NCI-H1048 (cell line): ENCODE data around the gene TANGO2.
A peak's percentile ranks its signal among the peaks of the same experiment; 100 is the strongest.
"Not testable (repeated sequence)": the region's sequence is repeated elsewhere in the genome, so short reads cannot be mapped to it uniquely, and the experiment has no call there.

Experiments used
- DNase-seq: peaks from one replicate; lab custom pipeline; 2025; lab: John Stamatoyannopoulos, UW

TANGO2 gene

DNA sequence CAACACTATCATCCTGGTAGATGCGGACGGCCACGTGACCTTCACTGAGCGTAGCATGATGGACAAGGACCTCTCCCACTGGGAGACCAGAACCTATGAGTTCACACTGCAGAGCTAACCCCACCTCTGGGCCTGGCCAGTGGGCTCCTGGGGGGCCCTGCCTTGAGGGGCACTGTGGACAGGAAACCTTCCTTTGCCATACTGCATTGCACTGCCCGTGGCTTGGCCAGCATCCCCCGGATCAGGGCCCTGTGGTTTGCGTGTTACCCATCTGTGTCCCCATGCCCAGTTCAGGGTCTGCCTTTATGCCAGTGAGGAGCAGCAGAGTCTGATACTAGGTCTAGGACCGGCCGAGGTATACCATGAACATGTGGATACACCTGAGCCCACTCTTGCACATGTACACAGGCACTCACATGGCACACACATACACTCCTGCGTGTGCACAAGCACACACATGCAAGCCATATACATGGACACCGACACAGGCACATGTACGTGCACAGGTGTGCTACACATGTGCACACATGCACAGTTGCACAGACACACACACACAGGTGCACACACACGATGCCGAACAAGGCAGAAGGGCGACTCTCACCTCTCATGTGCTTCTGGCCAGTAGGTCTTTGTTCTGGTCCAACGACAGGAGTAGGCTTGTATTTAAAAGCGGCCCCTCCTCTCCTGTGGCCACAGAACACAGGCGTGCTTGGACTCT is 43.8 kb downstream of the TANGO2 start:
- no peak for DNase-seq

DNA sequence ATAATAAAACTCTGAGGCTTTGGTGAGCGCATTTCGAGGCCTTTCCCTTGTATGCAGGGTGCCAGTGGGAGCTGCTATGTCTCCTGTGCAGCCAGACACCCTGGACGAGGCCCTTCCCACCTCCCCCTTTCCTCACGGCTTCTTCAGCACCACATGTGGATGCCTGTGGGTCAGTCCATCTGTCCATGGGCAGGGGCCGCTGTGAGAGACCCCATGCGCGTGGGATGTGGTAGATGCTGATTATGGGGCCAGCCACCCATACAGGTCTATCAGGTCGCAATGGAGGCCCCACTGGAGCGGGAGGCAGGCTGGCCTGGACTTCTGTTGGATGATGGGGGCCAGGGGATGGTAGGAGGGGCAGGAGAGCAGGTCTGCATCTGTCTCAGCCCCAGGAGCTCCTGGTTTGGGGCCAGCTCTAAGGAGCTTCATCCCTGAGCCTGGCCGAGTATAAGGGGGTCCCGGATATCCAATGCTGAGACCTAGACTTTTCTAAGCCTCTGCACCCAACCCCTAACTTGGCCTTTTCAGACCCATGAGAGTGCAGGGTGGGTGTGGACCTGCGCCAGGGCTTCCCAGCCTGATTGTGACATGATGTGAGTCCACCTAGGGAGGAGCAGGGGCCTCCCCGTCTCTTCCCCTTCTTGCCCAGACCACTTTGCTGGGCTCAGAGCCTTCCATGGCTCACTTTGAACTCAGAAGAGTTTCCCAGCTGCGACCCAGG is 45.1 kb downstream of the TANGO2 start:
- DNase-seq: no peak

DNA sequence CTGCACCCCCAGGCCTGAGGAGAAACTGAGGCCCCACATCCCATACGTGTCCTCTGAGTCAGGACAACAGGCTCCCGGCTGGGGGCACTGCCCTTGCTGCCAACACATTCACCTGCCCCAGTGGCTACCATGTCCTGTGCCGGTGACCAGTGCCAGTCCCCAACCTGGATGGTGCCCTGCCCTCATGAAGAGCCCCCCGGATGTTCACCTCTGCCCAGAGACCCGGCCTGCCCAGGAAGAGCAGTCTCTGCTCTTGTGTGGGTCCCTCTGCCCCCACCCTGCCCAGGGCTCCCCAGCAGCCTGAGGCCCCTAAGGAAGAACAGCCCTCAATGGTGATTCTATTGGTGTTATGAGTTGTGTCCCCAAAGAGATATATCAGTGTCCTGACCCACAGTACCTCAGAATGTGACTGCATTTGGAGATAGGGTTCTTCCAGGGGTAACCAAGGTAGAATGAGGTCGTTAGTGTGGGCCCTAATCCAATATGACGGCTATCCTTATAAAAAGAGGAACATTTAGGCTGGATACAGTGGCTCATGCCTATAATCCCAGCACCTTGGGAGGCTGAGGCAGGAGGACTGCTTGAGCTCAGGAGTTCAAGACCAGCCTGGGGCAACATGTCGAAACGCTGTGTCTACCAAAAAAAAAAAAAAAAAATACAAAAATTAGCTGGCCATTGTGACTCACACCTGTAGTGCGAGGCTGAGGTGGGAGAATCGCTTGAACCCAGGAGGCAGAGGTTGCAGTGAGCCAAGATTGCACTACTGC is 45.9 kb downstream of the TANGO2 start:
- no peak for DNase-seq

DNA sequence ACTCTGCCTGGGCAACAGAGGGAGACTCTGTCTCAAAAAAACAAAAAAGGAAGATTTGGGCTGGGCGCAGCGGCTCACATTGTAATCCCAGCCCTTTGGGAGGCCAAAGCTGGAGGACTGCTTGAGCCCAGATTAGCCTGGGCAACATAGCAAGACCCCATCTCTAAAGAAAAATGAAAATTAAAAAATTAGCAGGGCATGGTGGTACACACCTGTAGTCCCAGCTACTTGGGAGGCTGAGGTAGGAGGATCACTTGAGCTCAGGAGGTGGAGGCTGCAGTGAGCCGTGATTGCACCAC is 46.4 kb downstream of the TANGO2 start:
- not testable (repeated sequence) for DNase-seq

DNA sequence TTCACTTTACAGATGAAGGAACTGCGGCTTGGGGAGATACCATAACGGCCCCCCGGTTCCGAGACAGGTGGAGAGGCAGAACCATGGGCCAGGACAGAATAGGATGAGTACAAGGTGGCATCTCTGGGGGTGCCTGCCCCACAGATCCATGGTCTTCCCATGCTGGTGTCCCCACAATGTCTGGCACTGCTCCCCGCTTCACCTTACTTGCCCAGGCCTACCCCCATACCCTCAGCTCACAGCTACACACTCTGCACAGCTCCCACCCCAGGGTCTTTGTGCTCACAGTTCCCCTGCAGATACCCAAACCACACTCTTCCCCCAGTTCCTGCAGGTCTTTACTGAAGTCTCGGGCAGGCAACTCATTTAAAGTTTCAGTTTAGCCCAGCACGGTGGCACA is 47.7 kb downstream of the TANGO2 start:
- no peak for DNase-seq

DNA sequence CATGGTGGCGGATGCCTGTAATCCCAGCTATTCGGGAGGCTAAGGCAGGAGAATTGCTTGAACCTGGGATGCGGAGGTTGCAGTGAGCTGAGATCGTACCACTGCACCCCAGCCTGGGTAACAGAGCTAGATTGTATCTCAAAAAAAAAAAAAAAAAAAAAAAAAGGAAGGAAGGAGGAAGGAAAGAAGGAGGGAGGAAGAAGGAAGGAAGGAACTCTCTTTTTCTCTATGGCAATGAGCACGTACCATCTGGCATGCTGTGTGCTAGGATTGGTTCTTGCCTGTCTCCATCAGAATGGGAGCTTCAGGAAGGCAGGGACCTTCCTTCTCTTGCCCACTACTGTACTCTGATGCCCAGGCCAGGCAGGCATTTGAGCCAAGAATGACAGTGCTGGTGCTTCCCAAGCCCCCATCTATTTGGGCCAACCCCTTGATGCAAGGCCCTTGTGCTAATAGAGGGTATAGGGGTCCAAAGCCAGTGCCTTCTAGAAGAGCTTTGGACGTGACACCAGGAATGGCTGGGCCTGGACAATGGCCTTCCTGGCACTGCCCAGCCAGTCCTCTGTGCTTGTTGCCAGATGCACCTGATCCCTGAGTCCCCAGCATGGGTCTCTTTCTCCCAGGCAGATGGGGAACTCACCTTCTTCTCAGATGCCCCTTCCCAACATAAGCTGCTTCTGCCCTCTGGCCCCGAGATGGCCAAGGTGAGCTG is 48.6 kb downstream of the TANGO2 start:
- no peak for DNase-seq

DNA sequence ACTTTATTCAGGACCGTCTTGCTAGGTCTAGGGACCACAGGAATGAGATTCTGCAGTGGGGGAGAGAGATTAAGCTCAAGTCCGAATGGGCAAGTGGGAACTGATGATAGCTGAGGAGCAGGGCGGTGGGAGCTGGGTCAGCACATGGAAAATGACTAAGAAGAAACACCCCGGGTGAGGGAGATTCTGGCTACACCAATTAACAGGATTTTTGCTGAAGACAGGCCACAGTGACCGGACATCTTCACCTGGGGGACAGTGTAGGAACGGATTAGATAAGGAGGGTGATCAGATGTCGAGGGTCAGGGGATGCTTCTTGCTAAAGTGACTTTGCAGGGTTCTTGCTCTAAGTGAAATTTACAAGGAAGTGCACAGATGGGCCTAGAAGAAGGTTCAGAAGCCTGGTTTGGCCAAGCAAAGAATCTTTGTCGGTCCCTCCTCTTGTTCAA is 50.6 kb downstream of the TANGO2 start:
- DNase-seq: no peak

DNA sequence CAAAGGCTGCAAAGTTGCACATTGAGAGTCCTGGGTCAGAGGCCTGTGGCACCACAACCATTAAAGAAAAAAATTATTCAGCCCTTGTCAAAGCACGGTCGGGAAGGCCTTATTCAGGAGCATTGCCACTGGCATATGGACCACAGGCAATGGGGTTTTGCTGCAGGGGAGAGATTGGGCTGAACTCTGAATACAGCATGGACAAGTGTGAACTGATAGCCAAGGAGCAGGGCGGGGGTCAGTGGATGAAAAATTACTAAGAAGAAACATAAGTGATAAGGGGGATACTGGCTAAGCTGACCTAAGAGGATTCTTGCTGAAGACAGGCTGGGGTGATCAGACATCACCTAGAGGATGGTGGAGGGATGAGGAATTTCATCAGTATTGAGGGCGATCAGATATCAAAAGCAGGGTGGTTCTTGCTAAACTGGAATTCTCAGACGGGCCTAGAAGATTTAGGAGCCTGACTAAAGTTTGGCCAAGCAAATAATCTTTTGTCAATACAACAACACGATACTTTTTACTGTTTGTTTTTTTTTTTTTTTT is 55.8 kb downstream of the TANGO2 start:
- no peak for DNase-seq

DNA sequence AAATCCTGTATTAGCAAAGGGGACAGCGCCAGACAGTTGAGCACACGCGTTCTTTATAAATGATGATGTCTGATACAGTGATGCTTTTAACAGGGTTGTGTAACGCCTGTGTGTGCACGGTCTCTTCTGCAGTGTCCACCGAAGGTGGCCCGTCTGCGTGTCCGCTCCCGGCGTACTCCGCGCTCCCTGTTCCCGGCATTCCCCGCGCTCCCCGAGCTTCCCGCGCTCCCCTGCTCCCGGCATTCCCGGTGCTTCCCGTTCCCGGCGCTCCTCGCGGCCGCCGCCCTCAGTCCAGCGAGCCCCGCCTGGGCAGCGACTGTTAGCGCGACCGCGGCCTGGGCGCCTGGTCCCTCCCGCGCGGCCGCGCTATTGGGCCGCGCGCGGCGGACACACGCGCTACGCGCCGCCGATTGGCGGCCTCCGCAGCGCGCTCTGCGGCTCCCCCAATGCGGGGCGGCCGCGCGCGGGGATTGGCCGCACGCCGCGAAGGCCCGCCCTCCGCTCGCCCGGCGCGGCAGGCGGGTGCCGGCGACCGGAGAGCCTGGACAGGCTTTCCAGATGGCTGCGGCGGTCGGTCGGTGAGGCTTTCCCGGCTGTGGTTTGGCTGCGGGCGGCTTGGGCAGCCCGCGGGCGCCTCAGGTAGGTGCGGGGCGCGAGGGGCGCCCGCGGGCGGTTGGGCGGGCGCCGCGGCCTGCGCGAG is 59.0 kb downstream of the TANGO2 start, which contains the start of gene DGCR8:
Gene DGCR8, plus strand, starts transcription at position 497 of the 700 bp plus-strand sequence. CDS start 5,723 bp downstream, outside the sequence.
- DNase-seq: peak; percentile 92

DNA sequence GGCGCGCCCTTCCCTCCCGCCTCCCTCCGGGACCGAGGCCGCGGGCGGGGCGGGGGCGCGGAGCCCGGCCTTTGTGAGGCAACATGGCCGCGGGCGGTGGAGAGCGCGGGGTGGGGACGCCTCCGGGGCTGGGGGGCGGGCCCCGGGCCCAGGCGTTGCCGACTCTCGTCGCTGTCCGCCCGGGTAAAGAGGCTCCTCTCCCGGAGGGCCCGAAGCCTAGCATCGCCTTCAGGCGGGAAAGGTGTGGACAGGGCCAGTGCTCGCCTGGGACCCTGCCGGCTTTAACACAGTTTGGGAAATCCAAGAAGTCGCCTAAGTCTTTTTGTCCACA is 59.5 kb downstream of the TANGO2 start:
- peak; percentile 20 for DNase-seq

DNA sequence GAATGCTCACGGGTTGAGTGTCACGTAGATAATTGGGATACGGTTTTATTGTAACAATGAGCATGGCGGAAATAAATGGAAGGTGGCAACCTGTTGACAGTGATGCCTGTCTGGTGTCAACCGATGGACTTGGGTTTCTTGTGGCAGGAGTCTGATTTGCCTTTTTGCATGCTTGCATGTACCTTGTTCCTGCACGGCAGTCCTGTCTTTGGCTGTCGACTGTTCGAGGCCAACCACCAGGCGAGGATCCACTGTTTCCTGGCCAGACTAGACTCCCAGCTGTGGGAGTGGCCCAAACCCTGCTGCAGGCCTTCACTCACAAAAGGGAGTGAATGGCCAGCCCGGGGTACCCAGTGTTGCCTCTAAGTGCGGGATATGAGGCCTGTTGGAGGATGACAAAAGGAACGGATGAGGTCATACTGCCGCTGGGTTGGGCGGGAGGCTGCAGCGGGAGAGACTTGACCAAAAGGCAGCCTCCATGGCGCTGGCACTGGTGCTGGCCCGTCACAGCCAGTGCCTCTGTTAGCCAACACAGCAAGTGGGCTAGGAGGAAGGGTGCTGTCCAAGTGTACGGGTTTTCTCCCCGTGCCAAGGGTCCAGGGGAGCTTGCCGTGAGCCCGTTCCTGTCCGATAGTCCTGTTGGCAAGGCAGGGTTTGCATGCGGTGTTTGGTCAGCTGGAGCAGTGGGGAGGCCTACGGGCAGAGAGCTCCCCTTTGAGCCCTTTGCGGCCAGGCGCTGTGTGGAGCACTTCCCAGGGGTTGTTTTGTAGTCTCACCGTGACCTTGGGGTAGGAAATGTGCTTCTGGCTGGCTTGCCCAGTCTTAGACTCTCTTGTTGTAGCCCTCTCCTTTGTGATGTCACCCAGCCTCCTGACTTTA is 60.1 kb downstream of the TANGO2 start:
- no peak for DNase-seq

DNA sequence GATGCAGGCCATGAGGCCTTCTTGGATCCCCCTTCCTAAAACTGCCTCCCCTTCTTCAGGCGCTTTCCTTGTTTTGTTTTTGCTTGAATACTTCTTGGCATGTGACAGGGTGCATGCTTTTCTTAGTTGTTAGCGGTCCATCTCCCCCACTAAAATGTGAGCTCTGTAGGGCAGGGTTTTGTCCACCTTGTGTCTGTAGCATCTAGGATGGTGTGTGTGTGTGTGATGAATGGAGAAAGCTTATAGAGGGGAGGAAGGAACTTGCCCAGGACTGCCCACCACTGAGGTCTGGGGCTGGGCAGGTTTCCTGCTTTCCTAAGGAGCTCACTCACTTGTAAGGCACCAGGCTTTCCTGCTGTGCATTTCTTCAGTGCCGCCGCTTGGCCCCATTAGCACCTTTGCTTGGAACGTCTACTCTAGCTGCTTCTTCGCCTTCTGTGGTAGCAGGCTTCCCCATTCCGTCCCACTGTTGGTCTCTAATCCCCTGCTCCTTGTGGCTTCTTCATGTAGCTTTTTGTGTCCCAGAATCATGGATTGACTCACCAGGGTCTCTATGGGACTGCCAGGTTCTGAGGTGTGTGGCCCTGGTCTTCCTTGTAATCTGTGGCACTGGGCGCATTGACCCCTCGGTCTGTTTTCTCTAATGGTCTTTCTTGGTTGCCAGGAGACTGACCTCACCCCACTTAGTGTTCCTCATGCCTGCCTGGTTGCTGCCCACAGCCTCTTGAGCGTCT is 62.4 kb downstream of the TANGO2 start:
- DNase-seq: no peak

DNA sequence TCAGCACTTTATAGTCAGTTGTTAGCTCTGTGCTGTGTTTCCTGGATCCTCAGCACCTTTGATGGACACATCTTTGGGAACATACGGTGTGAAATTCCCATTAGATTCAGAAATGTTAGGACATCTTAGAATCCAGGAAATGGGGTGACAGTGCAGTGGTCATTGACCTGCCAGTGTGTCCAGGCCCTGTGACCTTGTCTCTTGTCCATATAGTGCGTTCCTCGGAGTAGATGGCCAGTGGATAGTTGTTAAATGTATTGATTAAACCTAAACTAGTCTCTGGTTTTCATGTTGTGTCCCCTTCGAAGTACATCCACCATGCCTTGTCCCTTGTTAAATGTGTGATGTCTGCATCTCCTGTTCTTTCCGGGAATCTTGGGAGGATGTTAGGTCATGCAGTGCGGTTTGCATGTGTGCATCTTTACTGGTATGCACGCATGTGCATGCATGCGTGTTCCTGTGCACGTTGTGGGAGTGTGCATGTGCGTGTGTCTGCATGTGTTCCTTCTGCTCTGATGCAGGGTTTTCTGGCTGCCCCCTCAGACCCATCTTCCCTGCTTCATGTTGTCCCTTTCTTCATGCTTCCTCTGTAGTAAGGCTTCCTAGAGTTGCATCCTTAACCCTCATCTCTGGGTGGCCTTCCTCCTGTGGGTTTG is 63.1 kb downstream of the TANGO2 start:
- no peak for DNase-seq

DNA sequence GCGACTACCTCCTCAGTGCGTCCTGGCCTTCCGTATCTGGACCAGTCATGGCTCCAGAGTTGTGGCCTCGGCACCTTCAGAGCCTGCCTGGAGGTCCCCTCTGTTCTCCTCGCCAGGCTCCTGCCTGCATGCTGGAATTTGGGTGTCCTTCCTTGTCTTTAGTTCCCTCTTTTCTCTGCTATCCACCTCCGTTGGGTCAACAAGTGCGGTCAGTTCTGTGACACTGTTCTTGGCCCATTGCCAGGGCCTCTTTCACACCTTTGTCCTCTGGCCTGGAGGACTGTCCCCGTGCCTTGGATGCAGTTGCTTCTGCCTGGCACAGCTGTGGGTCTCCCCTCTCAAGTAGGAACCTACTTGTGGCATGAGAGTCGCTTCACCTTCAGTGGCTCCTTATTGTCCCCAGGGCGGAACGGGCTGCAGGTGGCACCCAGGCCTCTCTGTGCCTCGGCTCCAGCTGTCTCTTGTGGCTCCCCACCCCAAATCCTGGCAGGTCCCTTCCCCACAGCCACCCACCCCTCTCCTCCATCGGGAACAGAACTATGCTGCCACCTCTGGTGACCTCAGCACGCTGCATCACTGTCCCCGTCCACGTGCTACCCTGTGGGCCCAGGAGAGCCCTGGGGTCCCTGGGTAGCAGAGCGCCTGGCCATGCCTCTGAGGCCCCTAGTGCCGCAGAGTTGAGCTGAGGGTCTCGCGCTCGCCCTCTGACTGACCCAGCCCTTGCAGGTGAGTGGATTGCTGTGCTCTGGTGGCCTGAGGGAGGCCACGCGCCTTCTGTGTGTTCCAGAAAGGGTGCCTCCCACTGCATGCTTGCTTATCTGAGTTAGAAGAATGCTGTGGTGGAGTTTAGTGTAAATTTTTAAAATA is 63.9 kb downstream of the TANGO2 start:
- peak; percentile 17 for DNase-seq

DNA sequence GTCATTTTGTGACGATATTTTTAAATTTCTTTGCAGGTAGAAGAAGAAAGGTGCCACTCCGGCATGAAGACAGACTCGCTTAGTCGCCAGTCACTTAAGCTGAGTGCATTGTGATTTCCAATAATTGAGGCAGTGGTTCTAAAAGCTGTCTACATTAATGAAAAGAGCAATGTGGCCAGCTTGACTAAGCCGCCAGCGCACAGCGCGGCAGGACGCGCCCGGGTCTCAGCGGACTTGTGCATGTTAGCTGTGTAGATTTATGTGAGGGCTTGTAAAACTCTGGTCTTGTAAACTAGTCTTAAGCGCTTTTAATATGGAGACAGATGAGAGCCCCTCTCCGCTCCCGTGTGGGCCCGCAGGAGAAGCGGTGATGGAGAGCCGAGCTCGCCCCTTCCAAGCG is 64.7 kb downstream of the TANGO2 start:
- no peak for DNase-seq

DNA sequence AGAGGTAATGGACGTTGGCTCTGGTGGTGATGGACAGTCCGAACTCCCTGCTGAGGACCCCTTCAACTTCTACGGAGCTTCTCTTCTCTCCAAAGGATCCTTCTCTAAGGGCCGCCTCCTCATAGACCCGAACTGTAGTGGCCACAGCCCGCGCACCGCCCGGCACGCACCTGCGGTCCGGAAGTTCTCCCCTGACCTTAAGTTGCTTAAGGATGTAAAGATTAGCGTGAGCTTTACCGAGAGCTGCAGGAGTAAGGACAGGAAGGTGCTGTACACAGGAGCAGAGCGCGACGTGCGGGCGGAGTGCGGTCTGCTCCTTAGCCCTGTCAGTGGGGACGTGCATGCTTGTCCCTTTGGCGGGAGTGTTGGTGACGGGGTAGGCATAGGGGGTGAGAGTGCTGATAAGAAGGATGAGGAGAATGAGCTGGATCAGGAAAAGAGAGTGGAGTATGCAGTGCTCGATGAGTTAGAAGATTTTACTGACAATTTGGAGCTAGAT is 65.2 kb downstream of the TANGO2 start:
- DNase-seq: no peak

DNA sequence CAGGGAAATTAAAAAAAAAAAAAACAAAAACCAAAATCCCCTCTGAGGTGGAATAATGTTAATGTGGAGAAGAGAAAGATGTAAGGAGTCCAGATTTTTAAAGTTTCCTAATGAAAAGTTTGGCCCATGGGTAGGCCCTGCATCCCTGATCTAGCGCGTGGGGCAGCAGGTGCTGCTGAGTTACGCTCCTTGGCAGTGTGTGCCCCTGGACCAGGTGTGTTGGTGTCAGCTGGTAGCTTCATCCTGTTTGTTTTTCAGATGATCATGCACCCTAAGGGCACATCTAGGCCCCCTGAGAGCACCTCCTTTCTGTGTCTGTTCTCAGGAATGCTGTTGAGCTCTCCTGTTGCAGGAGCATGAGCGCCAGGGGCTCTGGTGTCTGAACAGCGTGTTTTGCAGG is 65.9 kb downstream of the TANGO2 start:
- no peak for DNase-seq
